Epithelial cell of esophagus (primary cell): ENCODE measurements around the gene DKK3.

Source experiments
- DNase-seq: peaks from one replicate; pipeline ENCODE4 v3.0.0; 2010; ENCODE audit warnings: low read depth
- H3K4me3 ChIP-seq: 2 replicates; pipeline ENCODE4 v1.5.1; 2011; ENCODE audit warnings: mild to moderate bottlenecking, low read length, control low read depth
- TF ChIP-seq, protein P1 (sequence below): IDR thresholded peaks from 2 replicates; pipeline ENCODE4 v1.5.1; 2011; ENCODE audit warnings: low read depth, mild to moderate bottlenecking, low read length, control low read depth, inconsistent platforms; ENCODE audit not compliant: insufficient read depth; ENCODE audit errors: missing control alignments

Gene DKK3

DNA sequence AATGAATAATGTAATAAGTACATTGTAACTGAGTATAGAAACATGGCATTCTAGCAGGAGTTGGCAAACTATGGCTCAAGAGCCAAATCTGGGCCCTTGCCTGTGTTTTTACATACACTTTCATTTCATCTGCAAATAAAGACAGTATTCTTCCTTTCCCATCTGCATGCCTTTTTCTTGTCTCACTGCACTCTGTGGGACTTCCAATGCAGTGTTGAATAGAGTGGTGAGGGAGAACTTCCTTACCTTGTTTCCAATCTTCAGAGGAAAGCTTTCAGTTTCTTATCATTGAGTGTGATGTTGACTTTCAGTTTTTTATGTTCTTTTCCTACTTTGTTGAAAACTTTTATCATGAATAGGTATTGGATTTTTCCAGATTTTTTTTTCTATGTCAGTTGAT lies 84.6 kb downstream of the DKK3 start:
- TF ChIP-seq, protein P1, sequence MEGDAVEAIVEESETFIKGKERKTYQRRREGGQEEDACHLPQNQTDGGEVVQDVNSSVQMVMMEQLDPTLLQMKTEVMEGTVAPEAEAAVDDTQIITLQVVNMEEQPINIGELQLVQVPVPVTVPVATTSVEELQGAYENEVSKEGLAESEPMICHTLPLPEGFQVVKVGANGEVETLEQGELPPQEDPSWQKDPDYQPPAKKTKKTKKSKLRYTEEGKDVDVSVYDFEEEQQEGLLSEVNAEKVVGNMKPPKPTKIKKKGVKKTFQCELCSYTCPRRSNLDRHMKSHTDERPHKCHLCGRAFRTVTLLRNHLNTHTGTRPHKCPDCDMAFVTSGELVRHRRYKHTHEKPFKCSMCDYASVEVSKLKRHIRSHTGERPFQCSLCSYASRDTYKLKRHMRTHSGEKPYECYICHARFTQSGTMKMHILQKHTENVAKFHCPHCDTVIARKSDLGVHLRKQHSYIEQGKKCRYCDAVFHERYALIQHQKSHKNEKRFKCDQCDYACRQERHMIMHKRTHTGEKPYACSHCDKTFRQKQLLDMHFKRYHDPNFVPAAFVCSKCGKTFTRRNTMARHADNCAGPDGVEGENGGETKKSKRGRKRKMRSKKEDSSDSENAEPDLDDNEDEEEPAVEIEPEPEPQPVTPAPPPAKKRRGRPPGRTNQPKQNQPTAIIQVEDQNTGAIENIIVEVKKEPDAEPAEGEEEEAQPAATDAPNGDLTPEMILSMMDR = no peak
- DNase-seq = no peak
- H3K4me3 ChIP-seq = no peak overlapping the region

DNA sequence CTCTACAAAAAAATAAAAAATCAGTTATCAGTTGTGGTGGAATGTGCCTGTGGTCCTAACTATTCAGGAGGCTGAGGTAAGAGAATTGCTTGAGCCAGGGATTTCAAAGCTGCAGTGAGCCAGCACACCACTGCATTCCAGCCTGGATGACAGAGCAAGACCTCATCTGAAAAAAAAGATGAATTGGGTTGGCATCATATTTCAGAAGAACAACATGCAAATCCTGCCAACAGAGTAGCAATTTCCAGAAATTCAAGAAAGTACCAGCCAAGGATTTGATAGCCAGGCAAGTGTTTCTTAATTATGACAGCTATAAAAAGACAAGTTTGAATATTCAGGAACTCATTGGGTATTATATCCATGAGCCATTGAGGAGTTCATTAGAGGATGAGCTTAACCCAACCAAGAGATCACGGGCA lies 91.4 kb downstream of the DKK3 start:
- peak; percentile 63 for DNase-seq
- TF ChIP-seq, protein P1 = no peak
- H3K4me3 ChIP-seq = no peak overlapping the region

DNA sequence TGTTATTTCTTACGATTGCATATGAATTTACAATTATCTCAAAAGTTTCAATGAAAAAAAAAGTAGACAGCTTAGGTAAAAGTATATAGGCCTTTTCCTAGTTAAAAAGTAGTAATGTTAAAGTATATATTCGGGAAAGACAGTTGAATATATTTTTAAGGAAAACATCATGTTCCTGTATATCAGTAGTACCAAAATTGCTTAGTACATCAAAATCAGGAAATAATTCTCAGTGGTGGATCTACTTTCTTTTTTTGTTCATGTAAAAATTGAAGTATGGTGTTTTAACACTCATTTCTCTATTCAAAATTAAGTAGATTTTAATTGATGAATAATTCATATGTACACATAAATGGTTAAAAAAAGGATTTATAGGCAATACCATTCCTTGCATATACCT lies 92.8 kb downstream of the DKK3 start:
- no peak for DNase-seq
- no peak overlapping the region for H3K4me3 ChIP-seq
- TF ChIP-seq, protein P1 = no peak

DNA sequence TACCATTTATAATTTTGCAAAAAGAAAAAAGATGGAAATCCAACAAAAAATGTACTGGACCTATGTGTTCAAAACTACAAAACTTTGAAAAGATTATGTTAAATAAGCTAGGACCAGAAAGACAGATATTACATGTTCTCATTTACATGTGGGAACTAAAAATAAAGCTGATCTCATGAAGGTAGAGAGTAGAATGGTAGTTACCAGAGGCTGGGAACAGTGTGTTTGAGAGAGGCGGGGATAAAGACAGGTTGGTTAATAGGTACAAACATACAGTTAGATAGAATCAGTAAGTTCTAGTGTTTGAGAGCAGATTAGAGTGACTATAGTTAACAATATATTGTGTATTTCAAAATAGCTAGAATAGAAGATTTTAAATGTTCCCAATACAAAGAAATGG lies 95.0 kb downstream of the DKK3 start:
- TF ChIP-seq, protein P1 = no peak

More for the DNA sequence above, 95.0 kb downstream of the DKK3 start:
- DNase-seq = no peak
- no peak overlapping the region for H3K4me3 ChIP-seq
